OCI-M2 (cell line): Measurements from ENCODE around the gene GABRE.

Experiments used
- DNase-seq: peaks from one replicate; lab custom pipeline; 2025; ENCODE audit not compliant: unreplicated experiment; lab: John Stamatoyannopoulos, UW

The GABRE gene

GRCh38 chrX:151974336-151975227 is at the start of gene GABRE:
Gene GABRE (minus strand): TSS chrX:151974676. CDS start chrX:151974625, 51 bp downstream.
- no peak for DNase-seq

GRCh38 chrX:152020888-152021287 is 46.4 kb upstream of the GABRE start:
- DNase-seq: no peak

- no peak for DNase-seq
Measured at GRCh38 chrX:151999813-152000212, 25.3 kb upstream of the GABRE start.

GRCh38 chrX:151997539-151997938 is 23.1 kb upstream of the GABRE start:
- no peak for DNase-seq

GRCh38 chrX:151996347-151996746 is 21.9 kb upstream of the GABRE start:
- no peak for DNase-seq

- DNase-seq: no peak
Measured at GRCh38 chrX:151994476-151994875, 20.0 kb upstream of the GABRE start.

GRCh38 chrX:151988706-151989299 is 14.3 kb upstream of the GABRE start:
- DNase-seq: no peak

- DNase-seq: no peak
Measured at GRCh38 chrX:151987108-151987507, 12.6 kb upstream of the GABRE start.

- no peak for DNase-seq
Measured at GRCh38 chrX:151985955-151986354, 11.5 kb upstream of the GABRE start.

- no peak for DNase-seq
Measured at GRCh38 chrX:151985531-151985930, 11.1 kb upstream of the GABRE start.

- no peak for DNase-seq
Measured at GRCh38 chrX:151984902-151985301, 10.4 kb upstream of the GABRE start.

GRCh38 chrX:151984328-151984727 is 9.9 kb upstream of the GABRE start:
- DNase-seq: no peak

- no peak for DNase-seq
Measured at GRCh38 chrX:151983186-151983585, 8.7 kb upstream of the GABRE start.

- no peak for DNase-seq
Measured at GRCh38 chrX:151982222-151982621, 7.7 kb upstream of the GABRE start.

- DNase-seq: no peak
Measured at GRCh38 chrX:151981129-151981528, 6.7 kb upstream of the GABRE start.

GRCh38 chrX:151977923-151978322 is 3.4 kb upstream of the GABRE start:
- no peak for DNase-seq

- DNase-seq: no peak
Measured at GRCh38 chrX:151977009-151977408, 2.5 kb upstream of the GABRE start.

GRCh38 chrX:151975736-151976275 is 1.3 kb upstream of the GABRE start:
- DNase-seq: no peak

- DNase-seq: no peak
Measured at GRCh38 chrX:151975228-151975593, 735 bp upstream of the GABRE start.

GRCh38 chrX:151973851-151974335 is 583 bp downstream of the GABRE start:
- no peak for DNase-seq

- DNase-seq: no peak
Measured at GRCh38 chrX:151973060-151973661, 1.3 kb downstream of the GABRE start.

GRCh38 chrX:151970661-151971060 is 3.8 kb downstream of the GABRE start:
- no peak for DNase-seq
